ENCODE measurements around the gene PIP4K2B.

DNA sequence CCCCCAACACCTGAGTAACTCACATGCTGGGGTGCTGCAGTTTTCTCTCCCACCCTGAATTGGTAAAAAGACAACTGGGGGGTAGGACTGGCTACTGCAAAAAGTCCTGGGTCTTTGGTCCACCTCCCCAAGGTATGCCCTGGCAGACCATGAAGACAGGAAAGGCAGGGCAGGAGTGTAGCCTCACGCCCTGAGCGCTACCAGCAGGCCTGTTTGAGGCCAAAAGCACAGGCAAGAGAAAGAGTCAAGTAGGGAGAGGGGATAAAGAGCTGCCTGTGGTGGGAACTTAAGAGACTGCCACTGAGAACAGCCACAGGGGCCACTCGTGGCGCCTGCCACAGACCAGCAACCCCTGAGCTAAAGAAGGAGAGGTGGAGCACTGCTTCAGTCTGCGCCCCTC is 33.0 kb downstream of the PIP4K2B start:
- no peak for TF ChIP-seq EZH2 (IDR thresholded peaks at IDR 0.05; ENCODE audit: borderline replicate concordance)
- TF ChIP-seq, protein P1, sequence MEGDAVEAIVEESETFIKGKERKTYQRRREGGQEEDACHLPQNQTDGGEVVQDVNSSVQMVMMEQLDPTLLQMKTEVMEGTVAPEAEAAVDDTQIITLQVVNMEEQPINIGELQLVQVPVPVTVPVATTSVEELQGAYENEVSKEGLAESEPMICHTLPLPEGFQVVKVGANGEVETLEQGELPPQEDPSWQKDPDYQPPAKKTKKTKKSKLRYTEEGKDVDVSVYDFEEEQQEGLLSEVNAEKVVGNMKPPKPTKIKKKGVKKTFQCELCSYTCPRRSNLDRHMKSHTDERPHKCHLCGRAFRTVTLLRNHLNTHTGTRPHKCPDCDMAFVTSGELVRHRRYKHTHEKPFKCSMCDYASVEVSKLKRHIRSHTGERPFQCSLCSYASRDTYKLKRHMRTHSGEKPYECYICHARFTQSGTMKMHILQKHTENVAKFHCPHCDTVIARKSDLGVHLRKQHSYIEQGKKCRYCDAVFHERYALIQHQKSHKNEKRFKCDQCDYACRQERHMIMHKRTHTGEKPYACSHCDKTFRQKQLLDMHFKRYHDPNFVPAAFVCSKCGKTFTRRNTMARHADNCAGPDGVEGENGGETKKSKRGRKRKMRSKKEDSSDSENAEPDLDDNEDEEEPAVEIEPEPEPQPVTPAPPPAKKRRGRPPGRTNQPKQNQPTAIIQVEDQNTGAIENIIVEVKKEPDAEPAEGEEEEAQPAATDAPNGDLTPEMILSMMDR (IDR thresholded peaks at IDR 0.05; ENCODE audit: poor library complexity), result no peak
- no peak for TF ChIP-seq EZH2phosphoT487 (IDR thresholded peaks at IDR 0.05; ENCODE audit: low read depth, severe bottlenecking, unreplicated experiment)
